Measurements from ENCODE around the gene EMID1.

EMID1 gene

DNA sequence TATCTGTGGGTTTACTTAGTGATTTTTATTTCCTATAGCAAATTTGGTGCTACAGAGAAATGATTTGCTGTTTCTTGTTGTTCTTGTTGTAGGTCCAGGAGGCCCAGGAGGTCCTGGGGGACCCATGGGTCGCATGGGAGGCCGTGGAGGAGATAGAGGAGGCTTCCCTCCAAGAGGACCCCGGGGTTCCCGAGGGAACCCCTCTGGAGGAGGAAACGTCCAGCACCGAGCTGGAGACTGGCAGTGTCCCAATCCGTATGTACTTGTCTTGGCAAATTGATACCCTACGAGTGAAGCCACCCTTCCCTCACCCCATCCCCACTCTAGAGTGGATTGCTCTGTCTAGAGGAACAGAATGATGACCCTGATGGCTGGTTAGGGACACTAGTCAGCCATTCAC, 92.9 kb downstream of the EMID1 start:
- no peak for DNase-seq

DNA sequence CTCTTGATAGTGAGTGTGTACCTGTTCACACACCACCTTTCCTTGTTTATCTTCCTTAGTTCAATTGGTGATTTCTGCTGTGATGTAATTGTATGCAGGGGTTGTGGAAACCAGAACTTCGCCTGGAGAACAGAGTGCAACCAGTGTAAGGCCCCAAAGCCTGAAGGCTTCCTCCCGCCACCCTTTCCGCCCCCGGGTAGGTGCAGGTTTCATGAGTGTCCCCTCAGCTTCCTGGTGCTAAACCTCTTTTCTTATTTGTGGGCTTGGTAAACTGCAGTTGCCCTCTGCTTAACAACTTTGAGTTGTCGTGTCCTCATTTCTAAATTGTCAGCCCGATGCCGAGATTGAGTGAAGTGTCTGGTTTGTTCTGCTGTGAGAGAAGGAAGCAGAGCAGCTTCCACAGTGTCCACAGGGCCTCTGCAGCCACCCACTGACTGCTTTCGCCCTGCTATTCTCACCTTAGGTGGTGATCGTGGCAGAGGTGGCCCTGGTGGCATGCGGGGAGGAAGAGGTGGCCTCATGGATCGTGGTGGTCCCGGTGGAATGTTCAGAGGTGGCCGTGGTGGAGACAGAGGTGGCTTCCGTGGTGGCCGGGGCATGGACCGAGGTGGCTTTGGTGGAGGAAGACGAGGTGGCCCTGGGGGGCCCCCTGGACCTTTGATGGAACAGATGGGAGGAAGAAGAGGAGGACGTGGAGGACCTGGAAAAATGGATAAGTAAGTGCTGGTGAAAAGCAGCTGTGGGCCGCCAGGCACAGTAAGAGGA, 93.6 kb downstream of the EMID1 start:
- no peak for DNase-seq

DNA sequence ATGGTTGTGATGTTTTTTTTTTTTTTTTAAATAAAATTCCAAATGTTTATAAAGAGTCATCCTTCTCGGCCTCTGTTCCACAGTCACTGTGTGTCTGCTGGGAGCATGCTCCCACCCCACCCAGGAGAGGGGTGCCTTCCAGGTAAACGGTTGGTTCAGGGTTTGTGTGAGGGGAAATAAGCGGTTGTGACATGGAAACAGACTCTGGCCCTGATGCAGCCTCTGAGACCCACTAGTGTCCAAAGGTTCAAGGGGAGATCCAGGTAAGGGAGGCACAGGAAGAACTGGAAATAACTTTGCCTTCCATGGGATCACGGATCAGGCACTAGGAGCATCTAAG, 94.7 kb downstream of the EMID1 start:
- DNase-seq: no peak

GRCh38 chr22:29300807-29301601, 95.3 kb downstream of the EMID1 start:
- no peak for DNase-seq

GRCh38 chr22:29301716-29302401, 96.2 kb downstream of the EMID1 start:
- no peak for DNase-seq

GRCh38 chr22:29302402-29302680, 96.6 kb downstream of the EMID1 start:
- DNase-seq: no peak

DNA sequence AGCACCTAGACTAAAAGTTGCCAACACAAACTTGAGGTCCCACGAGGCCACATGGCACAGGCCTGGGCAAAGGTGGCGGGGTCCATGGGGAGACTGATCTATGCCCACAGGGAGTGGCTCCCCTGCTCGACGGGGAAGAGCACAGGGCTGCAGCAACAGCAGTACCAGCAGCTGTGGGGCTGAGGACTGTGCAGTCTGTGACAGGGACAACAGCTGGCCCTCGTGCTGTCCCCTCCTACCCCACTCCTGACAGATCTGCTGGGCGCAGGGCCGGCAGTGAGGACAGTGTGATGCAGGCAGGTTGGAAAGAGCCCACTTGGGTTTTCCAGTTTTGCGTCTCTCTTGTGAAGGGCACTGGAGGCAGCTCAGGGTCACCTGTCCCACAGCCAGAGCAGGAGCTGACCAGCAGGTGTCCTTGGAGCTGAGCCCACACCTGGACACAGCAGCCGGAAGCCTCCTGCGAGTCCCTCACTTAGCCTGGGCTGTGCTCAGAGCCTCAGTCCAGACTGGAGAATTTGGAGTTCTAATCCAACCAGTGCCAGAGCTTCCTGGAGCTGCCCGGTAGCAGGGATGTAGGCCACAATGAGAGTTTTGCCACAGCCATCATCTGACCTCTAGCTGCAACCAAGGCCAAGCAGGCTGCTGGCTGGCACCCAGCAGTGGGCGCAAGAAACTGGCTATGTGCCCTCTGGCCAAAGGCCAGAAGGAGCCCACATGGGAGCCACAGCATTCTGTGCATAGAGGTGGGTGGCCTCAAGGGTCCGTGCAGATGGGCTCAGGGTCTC, 97.2 kb downstream of the EMID1 start:
- no peak for DNase-seq

GRCh38 chr22:29305836-29306174, 100.1 kb downstream of the EMID1 start:
- DNase-seq: no peak

DNA sequence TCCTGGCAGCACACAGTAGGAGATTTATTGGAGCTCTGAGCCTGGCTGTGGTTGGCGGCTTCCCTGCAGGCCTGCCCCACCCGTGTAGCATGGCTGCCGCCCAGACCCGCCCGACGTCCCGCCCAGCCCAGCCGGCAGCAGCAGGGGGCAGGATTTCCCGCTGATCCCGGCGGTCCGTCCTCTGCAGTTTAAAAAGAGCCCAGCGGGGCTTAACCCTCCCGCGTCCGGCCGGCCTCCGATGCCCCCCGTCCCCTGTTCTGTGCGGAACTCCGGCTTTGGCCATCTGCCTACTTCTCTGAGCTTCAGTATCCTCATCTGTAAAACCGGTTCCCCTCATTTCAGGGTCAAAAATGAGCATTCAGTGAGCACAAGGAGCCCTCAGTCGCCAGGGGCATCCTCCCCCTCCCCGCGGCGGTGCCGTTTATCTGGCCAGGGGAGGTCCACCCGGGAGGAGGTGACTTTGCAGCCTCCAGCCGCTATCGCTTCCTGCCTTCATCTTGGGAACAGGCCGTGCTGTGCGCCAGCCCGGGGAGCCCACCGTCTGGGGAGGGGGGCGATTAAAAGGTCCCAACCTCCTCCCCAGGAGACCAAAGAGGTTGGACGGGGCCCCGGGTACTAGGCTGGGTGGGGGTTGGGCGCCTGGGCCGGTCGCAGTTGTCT, 100.6 kb downstream of the EMID1 start, which contains the start of gene GAS2L1:
Gene GAS2L1 (plus strand): TSS at position 476 of the 660 bp plus-strand sequence. CDS start 1,456 bp downstream, outside the sequence.
- DNase-seq: no peak

GRCh38 chr22:29306835-29307595, 101.3 kb downstream of the EMID1 start:
- no peak for DNase-seq

GRCh38 chr22:29307596-29308147, 102.0 kb downstream of the EMID1 start:
- DNase-seq: no peak

GRCh38 chr22:29308148-29308790, 102.6 kb downstream of the EMID1 start:
- no peak for DNase-seq

GRCh38 chr22:29308791-29309262, 103.1 kb downstream of the EMID1 start:
- no peak for DNase-seq

Data from activated CD4-positive, CD25-positive, alpha-beta regulatory T cell (primary cell).